Esophagus squamous epithelium (tissue), 5 donors: Measurements from ENCODE around the gene MST1R. TPM values are rescaled to one million over a fixed set of nuclear protein-coding genes. Genes with fewer than 3 reads are reported as not detected.
"Not testable (repeated sequence)": the region's sequence is repeated elsewhere in the genome, so short reads cannot be mapped to it uniquely, and the experiment has no call there.

ENCODE experiments used
- DNase-seq: peaks from one replicate; lab custom pipeline; 2025; lab: John Stamatoyannopoulos, UW
- H3K27ac ChIP-seq, 4 donors: fragments of 200-600 bp; sonication (generic); one replicate each; pipeline ENCODE4 v1.5.1; 2016 to 2019; ENCODE audit warnings: mild to moderate bottlenecking in 1 of 4
- H3K27me3 ChIP-seq, 4 donors: fragments of 200-600 bp; sonication (generic); 1 replicate in 3 of 4; 2 replicates in 1 of 4; pipeline versions ENCODE4 v1.5.1 to v1.6.0; 2017 to 2021; ENCODE audit warnings: antibody characterized with exemption in 1 of 4
- H3K36me3 ChIP-seq, 3 donors: fragments of 200-600 bp; sonication (generic); one replicate each; pipeline ENCODE4 v1.5.1; 2016 to 2019
- H3K4me1 ChIP-seq, 3 donors: fragments of 200-600 bp; sonication (generic); one replicate each; pipeline ENCODE4 v1.5.1; 2017 to 2019
- H3K4me3 ChIP-seq, 4 donors: fragments of 200-600 bp; sonication (generic); 1 replicate in 3 of 4; 2 replicates in 1 of 4; pipeline ENCODE4 v1.5.1; 2016 to 2019; ENCODE audit warnings: mild to moderate bottlenecking in 2 of 4, moderate library complexity in 1 of 4
- H3K9me3 ChIP-seq, 3 donors: fragments of 200-600 bp; sonication (generic); one replicate each; pipeline ENCODE4 v1.5.1; 2016 to 2019
- POLR2A ChIP-seq, 4 donors: fragments of 450-650 bp; IDR thresholded peaks; one replicate each; pipeline ENCODE4 v1.6.1; 2017; ENCODE audit warnings: antibody characterized with exemption in 4 of 4, mild to moderate bottlenecking in 4 of 4, moderate library complexity in 3 of 4
- WGBS, 2 donors: methylation state at CpG; one replicate each; pipeline ENCODE4 v1.1.5; 2018; 5-methylcytosine and 5-hydroxymethylcytosine counted together
- intact Hi-C: fragments of 100-400 bp; cut with DNase I; formaldehyde crosslinking; loops from one replicate; pipeline ENCODE4 v1.15.0; 2022
- total RNA-seq, 4 donors: library from RNA; depleted of rRNA; stranded (reverse); fragments of >200 nt; gene quantifications; one replicate each; pipeline ENCODE4 v1.1.0, GENCODE V29; 2016
- TF ChIP-seq, protein P1 (sequence below), 6 experiments: fragments of 450-650 bp in 4 of 6; fragments of 200-600 bp in 2 of 6; sonication (generic) in 2 of 6; IDR thresholded peaks; one replicate each; pipeline ENCODE4 v1.5.1; 2016 to 2019; ENCODE audit warnings: antibody characterized with exemption in 6 of 6, mild to moderate bottlenecking in 4 of 6, moderate library complexity in 4 of 6
- donor health status: DM: yes; HTN: yes; CAD: no.

MST1R gene
- total RNA-seq, 4 donors from 2014 or later = 5.4 to 26.5 (median 14.5) TPM

DNA sequence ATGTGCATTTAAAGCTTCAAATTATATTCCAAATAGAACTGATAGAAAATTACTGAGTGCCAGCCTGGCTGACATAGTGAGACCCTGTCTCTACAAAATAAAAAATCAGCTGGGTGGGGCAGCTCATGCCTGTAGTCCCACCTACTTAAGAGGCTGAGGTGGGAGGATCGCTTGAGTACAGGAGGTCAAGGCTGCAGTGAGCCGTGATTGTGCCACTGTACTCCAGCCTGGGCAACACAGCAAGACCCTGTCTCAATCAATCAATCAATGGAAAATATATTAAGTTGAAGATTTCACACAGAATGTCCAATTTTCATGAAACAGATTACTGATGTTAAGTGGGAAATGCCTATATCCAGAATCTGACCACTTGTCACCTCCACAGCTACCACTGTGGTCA is 21.8 kb upstream of the MST1R start:
- Histone ChIP-seq H3K27me3 (no peaks in the 10 kb centered on the region), H3K4me1 (peaks cover 17 to 31% (median 21%) of the 10 kb centered on the region in 3 donors), H3K9me3 (no peaks in the 10 kb centered on the region), H3K4me3 (no peak overlapping the region), H3K27ac (no peak overlapping the region), H3K36me3 (peaks cover 0 to 10% (median 0%) of the 10 kb centered on the region in 3 donors)
- DNase-seq = no peak
- 80 to 96% methylated on average over 2 of the region's 2 CpGs for WGBS, 2 donors
- TF ChIP-seq, protein P1, sequence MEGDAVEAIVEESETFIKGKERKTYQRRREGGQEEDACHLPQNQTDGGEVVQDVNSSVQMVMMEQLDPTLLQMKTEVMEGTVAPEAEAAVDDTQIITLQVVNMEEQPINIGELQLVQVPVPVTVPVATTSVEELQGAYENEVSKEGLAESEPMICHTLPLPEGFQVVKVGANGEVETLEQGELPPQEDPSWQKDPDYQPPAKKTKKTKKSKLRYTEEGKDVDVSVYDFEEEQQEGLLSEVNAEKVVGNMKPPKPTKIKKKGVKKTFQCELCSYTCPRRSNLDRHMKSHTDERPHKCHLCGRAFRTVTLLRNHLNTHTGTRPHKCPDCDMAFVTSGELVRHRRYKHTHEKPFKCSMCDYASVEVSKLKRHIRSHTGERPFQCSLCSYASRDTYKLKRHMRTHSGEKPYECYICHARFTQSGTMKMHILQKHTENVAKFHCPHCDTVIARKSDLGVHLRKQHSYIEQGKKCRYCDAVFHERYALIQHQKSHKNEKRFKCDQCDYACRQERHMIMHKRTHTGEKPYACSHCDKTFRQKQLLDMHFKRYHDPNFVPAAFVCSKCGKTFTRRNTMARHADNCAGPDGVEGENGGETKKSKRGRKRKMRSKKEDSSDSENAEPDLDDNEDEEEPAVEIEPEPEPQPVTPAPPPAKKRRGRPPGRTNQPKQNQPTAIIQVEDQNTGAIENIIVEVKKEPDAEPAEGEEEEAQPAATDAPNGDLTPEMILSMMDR (IDR thresholded peaks at IDR 0.05) = no peak
- TF ChIP-seq POLR2A (IDR thresholded peaks at IDR 0.05) = no peak
- intact Hi-C loops = no loop called here

DNA sequence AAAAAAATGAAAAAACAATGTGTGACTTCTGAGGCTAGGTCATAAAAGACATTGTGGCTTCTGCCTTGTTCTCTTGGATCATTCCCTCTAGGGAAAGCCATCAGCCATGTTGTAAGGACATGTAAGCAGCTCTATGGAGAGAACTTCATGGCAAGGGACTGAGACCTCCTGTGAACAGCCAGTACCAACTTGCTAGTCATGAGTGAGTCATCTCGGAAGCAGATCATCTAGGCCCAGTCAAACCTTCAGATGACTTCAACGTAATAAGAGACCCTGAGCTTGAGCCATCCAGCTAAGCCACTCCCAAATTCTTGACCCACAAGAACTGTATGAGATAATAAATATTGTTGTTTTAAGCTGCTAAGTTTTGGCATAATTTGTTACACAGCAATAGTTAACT is 21.0 kb upstream of the MST1R start:
- H3K36me3 ChIP-seq = peaks cover 0 to 10% (median 0%) of the 10 kb centered on the region in 3 donors
- WGBS, 2 donors = 31 to 39% methylated on average over 2 of the region's 2 CpGs

DNA sequence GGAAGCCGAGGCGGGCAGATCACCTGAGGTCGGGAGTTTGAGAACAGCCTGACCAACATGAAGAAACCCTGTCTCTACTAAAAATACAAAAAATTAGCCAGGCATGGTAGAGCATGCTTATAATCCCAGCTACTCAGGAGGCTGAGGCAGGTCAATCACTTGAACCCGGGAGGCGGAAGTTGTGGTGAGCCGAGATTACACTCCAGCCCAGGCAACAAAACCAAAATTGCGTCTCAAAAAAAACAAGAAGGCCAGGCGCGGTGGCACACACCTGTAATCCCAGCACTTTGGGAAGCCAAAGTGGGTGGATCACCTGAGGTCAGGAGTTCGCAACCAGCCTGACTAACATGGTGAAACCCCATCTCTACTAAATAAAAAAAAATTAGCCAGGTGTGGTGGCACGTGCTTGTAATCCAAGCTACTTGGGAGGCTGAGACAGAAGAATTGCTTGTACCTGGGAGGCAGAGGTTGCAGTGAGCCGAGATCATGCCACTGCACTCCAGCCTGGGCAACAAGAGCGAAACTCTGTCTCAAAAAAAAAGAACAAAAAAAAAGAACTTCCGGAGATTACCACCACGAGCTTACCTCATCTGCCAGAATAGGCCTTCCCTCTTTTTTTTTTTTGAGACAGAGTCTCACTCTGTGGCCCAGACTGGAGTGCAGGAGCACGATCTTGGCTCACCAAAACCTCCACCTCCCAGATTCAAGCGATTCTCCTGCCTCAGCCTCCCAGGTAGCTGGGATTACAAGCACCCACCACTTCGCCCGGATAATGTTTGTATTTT is 14.3 kb upstream of the MST1R start:
- H3K27me3 ChIP-seq, DNase-seq, H3K27ac ChIP-seq, H3K4me3 ChIP-seq, H3K36me3 ChIP-seq, H3K9me3 ChIP-seq, intact Hi-C loops: not testable (repeated sequence)
- H3K4me1 ChIP-seq = peaks cover 0 to 15% (median 3%) of the 10 kb centered on the region in 3 donors
- WGBS, 2 donors = 89 to 94% methylated on average over 14 to 16 of the region's 19 CpGs

More for the DNA sequence above, 21.0 kb upstream of the MST1R start:
- DNase-seq = no peak
- no peak overlapping the region for H3K4me3 ChIP-seq
- H3K4me1 ChIP-seq = peaks cover 11 to 24% (median 13%) of the 10 kb centered on the region in 3 donors
- no peaks in the 10 kb centered on the region for H3K9me3 ChIP-seq
- H3K27ac ChIP-seq = no peak overlapping the region
- no peaks in the 10 kb centered on the region for H3K27me3 ChIP-seq
- TF ChIP-seq, protein P1 (IDR thresholded peaks at IDR 0.05) = no peak
- no peak for TF ChIP-seq POLR2A (IDR thresholded peaks at IDR 0.05)
- intact Hi-C loops = no loop called here

DNA sequence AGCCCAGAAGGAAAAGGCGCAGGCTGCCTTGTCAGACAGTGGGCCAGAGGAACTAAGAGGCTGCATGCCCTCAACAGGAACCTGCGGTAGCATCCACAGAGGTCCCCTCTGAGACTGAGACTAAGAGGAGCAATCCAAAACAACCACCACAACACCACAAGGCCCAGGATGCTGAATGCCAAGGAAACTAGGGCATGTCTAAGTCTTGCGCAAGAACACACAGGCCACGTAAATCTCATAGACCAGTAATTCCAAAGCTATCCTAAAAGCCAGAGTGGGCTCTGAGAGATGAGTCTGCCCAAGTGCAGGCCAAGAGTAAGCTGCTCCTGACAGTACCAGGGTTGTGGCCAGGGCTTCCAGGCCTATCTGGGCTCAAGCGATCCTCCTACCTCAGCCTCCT is 13.0 kb upstream of the MST1R start:
- Histone ChIP-seq H3K27me3 (no peaks in the 10 kb centered on the region), H3K4me3 (no peak overlapping the region), H3K4me1 (peaks cover 0 to 15% (median 3%) of the 10 kb centered on the region in 3 donors), H3K27ac (no peak overlapping the region), H3K9me3 (no peaks in the 10 kb centered on the region), H3K36me3 (peaks cover 0 to 15% (median 0%) of the 10 kb centered on the region in 3 donors)
- no peak for DNase-seq
- TF ChIP-seq, protein P1 (IDR thresholded peaks at IDR 0.05) = no peak
- TF ChIP-seq POLR2A (IDR thresholded peaks at IDR 0.05) = no peak
- WGBS, 2 donors = 91 to 93% methylated on average over 5 of the region's 5 CpGs
- intact Hi-C loops = no loop called here

DNA sequence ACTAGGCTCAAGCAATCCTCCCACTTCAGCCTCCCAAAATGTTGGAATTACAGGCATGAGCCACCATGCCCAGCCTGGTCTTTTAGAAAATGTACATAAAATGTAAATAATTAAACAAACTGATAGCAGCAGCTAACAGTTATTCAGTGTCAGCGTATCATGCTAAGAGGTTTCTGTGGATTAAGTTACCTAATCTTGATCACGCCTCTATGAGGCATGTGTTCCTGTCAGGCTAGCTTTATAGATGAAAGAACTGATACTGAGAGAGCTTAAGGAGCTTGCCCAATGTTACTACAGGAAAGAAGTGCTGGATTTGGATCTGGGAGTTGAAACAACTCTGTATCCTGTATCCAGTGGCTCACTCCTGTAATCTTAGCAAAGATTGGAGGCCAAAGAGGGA is 11.2 kb upstream of the MST1R start:
- Histone ChIP-seq H3K4me3 (no peak overlapping the region), H3K36me3 (peaks cover 0 to 32% (median 6%) of the 10 kb centered on the region in 3 donors), H3K27me3 (no peaks in the 10 kb centered on the region), H3K4me1 (peaks cover 0 to 15% (median 3%) of the 10 kb centered on the region in 3 donors), H3K27ac (no peak overlapping the region), H3K9me3 (no peaks in the 10 kb centered on the region)
- intact Hi-C loops = no loop called here
- no peak for DNase-seq
- TF ChIP-seq POLR2A (IDR thresholded peaks at IDR 0.05) = no peak
- TF ChIP-seq, protein P1 (IDR thresholded peaks at IDR 0.05) = no peak
- 23 to 53% methylated on average over 2 of the region's 2 CpGs for WGBS, 2 donors
